ENCODE results near the gene TRAIP. TPM values are rescaled to one million over a fixed set of nuclear protein-coding genes. Genes with fewer than 3 reads are reported as not detected.

The TRAIP gene
- total and polyA plus RNA-seq, 2 experiments from 2014 or later: 2.5 to 6.6 TPM

GRCh38 chr3:49877716-49878115, 21.4 kb upstream of the TRAIP start:
- no peak overlapping the region for H3K27ac ChIP-seq
- H3K9me2 ChIP-seq (replicated peaks; ENCODE audit: insufficient read depth): no peaks in the 10 kb centered on the region
- H2AFZ ChIP-seq: no peak overlapping the region
- peaks cover 26% of the 10 kb centered on the region for H3K4me1 ChIP-seq (ENCODE audit: insufficient read depth)
- H3K4me3 ChIP-seq: no peak overlapping the region
- H3K36me3 ChIP-seq (replicated peaks; ENCODE audit: insufficient read depth, low read depth): no peaks in the 10 kb centered on the region
- no CpG with 5 or more reads among the region's 2 CpGs for WGBS (ENCODE audit: low lambda C conversion rate, missing lambda C conversion rate)
- no peaks in the 10 kb centered on the region for H3K9me3 ChIP-seq (ENCODE audit: low read depth)
- no peak overlapping the region for H3K4me2 ChIP-seq
- TF ChIP-seq, protein P1, sequence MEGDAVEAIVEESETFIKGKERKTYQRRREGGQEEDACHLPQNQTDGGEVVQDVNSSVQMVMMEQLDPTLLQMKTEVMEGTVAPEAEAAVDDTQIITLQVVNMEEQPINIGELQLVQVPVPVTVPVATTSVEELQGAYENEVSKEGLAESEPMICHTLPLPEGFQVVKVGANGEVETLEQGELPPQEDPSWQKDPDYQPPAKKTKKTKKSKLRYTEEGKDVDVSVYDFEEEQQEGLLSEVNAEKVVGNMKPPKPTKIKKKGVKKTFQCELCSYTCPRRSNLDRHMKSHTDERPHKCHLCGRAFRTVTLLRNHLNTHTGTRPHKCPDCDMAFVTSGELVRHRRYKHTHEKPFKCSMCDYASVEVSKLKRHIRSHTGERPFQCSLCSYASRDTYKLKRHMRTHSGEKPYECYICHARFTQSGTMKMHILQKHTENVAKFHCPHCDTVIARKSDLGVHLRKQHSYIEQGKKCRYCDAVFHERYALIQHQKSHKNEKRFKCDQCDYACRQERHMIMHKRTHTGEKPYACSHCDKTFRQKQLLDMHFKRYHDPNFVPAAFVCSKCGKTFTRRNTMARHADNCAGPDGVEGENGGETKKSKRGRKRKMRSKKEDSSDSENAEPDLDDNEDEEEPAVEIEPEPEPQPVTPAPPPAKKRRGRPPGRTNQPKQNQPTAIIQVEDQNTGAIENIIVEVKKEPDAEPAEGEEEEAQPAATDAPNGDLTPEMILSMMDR (IDR thresholded peaks at IDR 0.05; ENCODE audit: poor library complexity): no peak
- no peak for TF ChIP-seq EZH2 (IDR thresholded peaks at IDR 0.05; ENCODE audit: borderline replicate concordance)
- TF ChIP-seq EZH2phosphoT487 (IDR thresholded peaks at IDR 0.05; ENCODE audit: low read depth, severe bottlenecking, unreplicated experiment): no peak
- no peak for DNase-seq (ENCODE audit: low spot score)
- no peaks in the 10 kb centered on the region for H3K79me2 ChIP-seq
- H4K20me1 ChIP-seq (ENCODE audit: insufficient read depth, poor library complexity, severe bottlenecking): no peaks in the 10 kb centered on the region
- no peaks in the 10 kb centered on the region for H3K27me3 ChIP-seq

DNA sequence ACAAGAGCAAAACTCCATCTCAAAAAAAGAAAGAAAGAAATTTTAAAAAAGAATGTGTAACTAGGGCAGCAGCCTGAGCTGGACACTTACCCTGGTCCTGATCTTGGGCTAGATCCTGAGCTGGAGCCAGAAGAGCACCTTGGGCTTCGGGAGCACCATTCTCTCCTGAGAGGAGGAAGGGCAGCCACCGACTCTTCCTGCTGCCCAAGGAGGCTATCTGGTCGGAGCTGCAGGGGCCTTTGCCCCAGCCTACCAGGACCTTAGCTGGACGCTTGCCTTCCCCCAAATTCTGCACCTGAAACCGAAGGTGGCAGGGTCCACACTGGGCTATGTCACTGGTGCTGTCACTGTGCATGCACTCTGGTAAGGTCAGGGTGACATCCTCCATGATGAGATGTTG, 20.2 kb upstream of the TRAIP start:
- WGBS (ENCODE audit: low lambda C conversion rate, missing lambda C conversion rate): 90% methylated on average over 5 of the region's 5 CpGs
- H3K4me3 ChIP-seq: no peak overlapping the region
- H3K9me2 ChIP-seq (replicated peaks; ENCODE audit: insufficient read depth): no peaks in the 10 kb centered on the region
- no peaks in the 10 kb centered on the region for H3K27me3 ChIP-seq
- no peak overlapping the region for H3K27ac ChIP-seq
- H3K9me3 ChIP-seq (ENCODE audit: low read depth): no peaks in the 10 kb centered on the region
- TF ChIP-seq, protein P1 (IDR thresholded peaks at IDR 0.05; ENCODE audit: poor library complexity): no peak
- no peak for TF ChIP-seq EZH2phosphoT487 (IDR thresholded peaks at IDR 0.05; ENCODE audit: low read depth, severe bottlenecking, unreplicated experiment)
- no peak for TF ChIP-seq EZH2 (IDR thresholded peaks at IDR 0.05; ENCODE audit: borderline replicate concordance)
- DNase-seq (ENCODE audit: low spot score): no peak
- no peaks in the 10 kb centered on the region for H4K20me1 ChIP-seq (ENCODE audit: insufficient read depth, poor library complexity, severe bottlenecking)
- H3K4me2 ChIP-seq: no peak overlapping the region
- peaks cover 32% of the 10 kb centered on the region for H3K4me1 ChIP-seq (ENCODE audit: insufficient read depth)
- H2AFZ ChIP-seq: no peak overlapping the region
- H3K36me3 ChIP-seq (replicated peaks; ENCODE audit: insufficient read depth, low read depth): no peaks in the 10 kb centered on the region
- H3K79me2 ChIP-seq: no peaks in the 10 kb centered on the region

- TF ChIP-seq EZH2 (IDR thresholded peaks at IDR 0.05; ENCODE audit: borderline replicate concordance): no peak
- no peaks in the 10 kb centered on the region for H3K9me3 ChIP-seq (ENCODE audit: low read depth)
- H3K4me3 ChIP-seq: no peak overlapping the region
- no peak overlapping the region for H3K4me2 ChIP-seq
- H3K27ac ChIP-seq: peak overlapping the region; percentile 98
- peaks cover 32% of the 10 kb centered on the region for H3K4me1 ChIP-seq (ENCODE audit: insufficient read depth)
- no peak overlapping the region for H2AFZ ChIP-seq
- no peaks in the 10 kb centered on the region for H3K9me2 ChIP-seq (replicated peaks; ENCODE audit: insufficient read depth)
- 38% methylated on average over 8 of the region's 8 CpGs for WGBS (ENCODE audit: low lambda C conversion rate, missing lambda C conversion rate)
- peaks cover 24% of the 10 kb centered on the region for H3K27me3 ChIP-seq
- no peaks in the 10 kb centered on the region for H4K20me1 ChIP-seq (ENCODE audit: insufficient read depth, poor library complexity, severe bottlenecking)
- H3K79me2 ChIP-seq: no peaks in the 10 kb centered on the region
- peak; percentile 86 for DNase-seq (ENCODE audit: low spot score)
- no peaks in the 10 kb centered on the region for H3K36me3 ChIP-seq (replicated peaks; ENCODE audit: insufficient read depth, low read depth)
Measured at GRCh38 chr3:49873623-49874022, 17.3 kb upstream of the TRAIP start.

DNA sequence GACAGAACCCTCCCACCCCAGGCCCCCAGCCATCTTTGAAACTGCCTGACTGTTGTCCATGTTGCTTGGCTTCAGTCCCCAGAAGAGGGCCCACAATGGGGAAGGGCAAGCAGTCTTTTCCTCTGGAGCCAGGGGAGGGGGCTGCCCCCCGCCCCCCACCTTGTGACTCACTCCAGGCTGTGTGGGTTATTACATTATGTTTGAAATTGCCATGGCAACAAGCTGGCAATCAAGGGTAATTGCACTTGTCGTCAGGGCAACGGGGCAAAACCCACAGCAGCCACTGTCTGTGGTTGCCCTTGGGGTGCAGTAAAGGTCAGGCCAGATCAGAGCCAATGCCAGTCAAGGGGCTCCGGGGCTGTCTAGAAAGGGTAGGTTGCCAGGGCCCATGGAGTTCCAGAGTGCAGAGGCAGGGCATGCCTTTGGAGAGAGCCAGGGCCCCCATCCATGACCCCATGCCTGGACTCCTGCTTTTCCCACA, 16.5 kb upstream of the TRAIP start:
- Histone ChIP-seq H2AFZ (no peak overlapping the region), H3K79me2 (no peaks in the 10 kb centered on the region), H3K9me2 (replicated peaks; ENCODE audit: insufficient read depth) (no peaks in the 10 kb centered on the region), H3K4me2 (peak overlapping the region; percentile 51), H3K4me3 (no peak overlapping the region), H3K36me3 (replicated peaks; ENCODE audit: insufficient read depth, low read depth) (no peaks in the 10 kb centered on the region), H4K20me1 (ENCODE audit: insufficient read depth, poor library complexity, severe bottlenecking) (no peaks in the 10 kb centered on the region), H3K27me3 (peaks cover 29% of the 10 kb centered on the region), H3K27ac (peak overlapping the region; percentile 98), H3K4me1 (ENCODE audit: insufficient read depth) (peaks cover 32% of the 10 kb centered on the region), H3K9me3 (ENCODE audit: low read depth) (no peaks in the 10 kb centered on the region)
- WGBS (ENCODE audit: low lambda C conversion rate, missing lambda C conversion rate): 68% methylated on average over 4 of the region's 4 CpGs
- TF ChIP-seq, protein P1 (IDR thresholded peaks at IDR 0.05; ENCODE audit: poor library complexity): no peak
- TF ChIP-seq EZH2 (IDR thresholded peaks at IDR 0.05; ENCODE audit: borderline replicate concordance) (no peak), EZH2phosphoT487 (IDR thresholded peaks at IDR 0.05; ENCODE audit: low read depth, severe bottlenecking, unreplicated experiment) (no peak)
- peak; percentile 65 for DNase-seq (ENCODE audit: low spot score)
